GM18505 (cell line): ENCODE results near the gene PDE4D.
"Not testable (repeated sequence)": the region's sequence is repeated elsewhere in the genome, so short reads cannot be mapped to it uniquely, and the experiment has no call there.

ENCODE experiments used
- ATAC-seq: cut with Tn5 transposase; IDR thresholded peaks from one replicate; pipeline ENCODE4 v1.9.1; 2021; ENCODE audit not compliant: unreplicated experiment
- POLR2A ChIP-seq: IDR thresholded peaks from 4 replicates; pipeline ENCODE4 v1.6.1; 2011; ENCODE audit warnings: borderline replicate concordance; ENCODE audit not compliant: insufficient read depth, insufficient read length; ENCODE audit errors: extremely low read depth

PDE4D gene

GRCh38 chr5:59380350-59380951 is 513.1 kb downstream of the PDE4D start:
- TF ChIP-seq POLR2A = no peak
- ATAC-seq = peak; percentile 70

- ATAC-seq = not testable (repeated sequence)
Observed at GRCh38 chr5:59374036-59374435, 519.5 kb downstream of the PDE4D start.

GRCh38 chr5:59371525-59372127 is 521.9 kb downstream of the PDE4D start:
- TF ChIP-seq POLR2A = no peak
- ATAC-seq = no peak

- no peak for TF ChIP-seq POLR2A
- no peak for ATAC-seq
Observed at GRCh38 chr5:59368951-59369350, 524.6 kb downstream of the PDE4D start.

- no peak for TF ChIP-seq POLR2A
- ATAC-seq = no peak
Observed at GRCh38 chr5:59367791-59368394, 525.6 kb downstream of the PDE4D start.

GRCh38 chr5:59366784-59367183 is 526.7 kb downstream of the PDE4D start:
- TF ChIP-seq POLR2A = no peak
- no peak for ATAC-seq

- ATAC-seq = no peak
- no peak for TF ChIP-seq POLR2A
Observed at GRCh38 chr5:59362438-59362837, 531.1 kb downstream of the PDE4D start.

GRCh38 chr5:59361454-59361853 is 532.1 kb downstream of the PDE4D start:
- ATAC-seq = no peak

GRCh38 chr5:59360130-59360555 is 533.4 kb downstream of the PDE4D start:
- ATAC-seq = no peak
- no peak for TF ChIP-seq POLR2A

More at GRCh38 chr5:59361454-59361853, 532.1 kb downstream of the PDE4D start:
- no peak for TF ChIP-seq POLR2A

GRCh38 chr5:59358005-59358861 is 535.3 kb downstream of the PDE4D start:
- TF ChIP-seq POLR2A = no peak
- no peak for ATAC-seq

GRCh38 chr5:59357381-59357977 is 536.0 kb downstream of the PDE4D start:
- ATAC-seq = no peak
- TF ChIP-seq POLR2A = no peak

- no peak for ATAC-seq
- no peak for TF ChIP-seq POLR2A
Observed at GRCh38 chr5:59356813-59357380, 536.6 kb downstream of the PDE4D start.

GRCh38 chr5:59354811-59355210 is 538.7 kb downstream of the PDE4D start:
- no peak for ATAC-seq
- TF ChIP-seq POLR2A = no peak
